ENCODE results near the gene TRMO.

GRCh38 chr9:97863314-97863713 is 59.0 kb downstream of the TRMO start:
- TF ChIP-seq CTCF (IDR thresholded peaks at IDR 0.05; ENCODE audit: insufficient read depth, low read length) (no peak), GABPA (IDR thresholded peaks at IDR 0.05; ENCODE audit: low read depth) (no peak), POLR2AphosphoS5 (IDR thresholded peaks at IDR 0.05; ENCODE audit: low read depth) (no peak), REST (IDR thresholded peaks at IDR 0.05; ENCODE audit: insufficient replicate concordance, low read depth) (no peak), SPI1 (IDR thresholded peaks at IDR 0.05; ENCODE audit: borderline replicate concordance, low read depth) (no peak)
